Measurements from ENCODE around the gene PXMP2. TPM values are rescaled to one million over a fixed set of nuclear protein-coding genes. Genes with fewer than 3 reads are reported as not detected.

The PXMP2 gene
- total RNA-seq, 1 experiment from 2014 or later = 42.7 TPM

DNA sequence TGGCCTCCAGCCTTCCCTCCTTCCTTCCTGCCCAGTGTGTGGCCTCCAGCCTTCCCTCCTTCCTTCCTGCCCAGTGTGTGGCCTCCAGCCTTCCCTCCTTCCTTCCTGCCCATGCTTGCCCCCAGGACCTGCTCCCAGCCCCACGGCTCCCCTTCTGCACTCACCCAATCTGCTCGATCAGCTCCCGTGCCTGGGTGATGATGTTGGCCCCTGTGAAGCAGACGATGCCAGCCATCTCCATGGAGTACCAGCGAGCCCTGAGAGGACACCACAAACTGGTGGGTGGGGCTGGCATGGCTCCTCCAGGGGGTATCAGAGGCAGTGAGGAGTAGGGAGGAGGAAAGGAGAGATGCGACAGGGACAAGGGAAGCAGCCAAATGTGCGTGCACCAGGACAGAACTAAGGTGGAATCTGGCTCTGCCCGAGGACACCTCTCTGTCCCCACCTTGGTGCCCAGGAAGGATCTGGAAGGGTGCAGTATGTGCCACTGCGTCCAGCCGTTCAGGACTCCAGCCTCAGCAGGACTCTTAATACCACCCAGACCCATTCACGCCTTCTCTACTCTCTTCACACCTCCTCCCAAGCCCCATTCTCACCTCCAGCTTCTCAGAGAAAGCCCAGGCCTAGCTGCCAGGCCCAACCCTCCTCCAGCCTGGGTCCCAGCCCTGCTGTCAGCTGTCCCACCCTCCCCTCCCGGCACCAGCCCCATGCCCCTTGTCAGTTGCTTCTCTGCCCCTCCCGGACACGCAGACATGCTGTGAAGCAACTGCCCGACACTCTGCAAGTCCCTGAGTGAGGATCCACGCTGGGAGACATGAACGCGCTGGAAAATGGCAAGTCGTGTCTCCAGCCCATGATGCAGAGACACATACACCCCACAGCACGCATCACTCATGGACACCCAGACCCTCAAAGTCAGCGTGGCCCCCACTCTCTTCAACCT is 22.9 kb upstream of the PXMP2 start:
- Histone ChIP-seq H3K4me3 (ENCODE audit: low read length) (no peak overlapping the region), H4K20me1 (ENCODE audit: low read length) (no peaks in the 10 kb centered on the region), H3K4me2 (ENCODE audit: low read length) (no peak overlapping the region), H3K36me3 (ENCODE audit: low read depth, low read length) (peaks cover 69% of the 10 kb centered on the region), H3F3A (ENCODE audit: low read length, unreplicated experiment) (no peaks in the 10 kb centered on the region), H3K4me1 (ENCODE audit: insufficient read depth, low read length) (no peaks in the 10 kb centered on the region), H3K9me2 (replicated peaks; ENCODE audit: low read length) (no peaks in the 10 kb centered on the region), H3K27ac (ENCODE audit: low read length) (no peak overlapping the region), H3K27me3 (ENCODE audit: low read length) (no peaks in the 10 kb centered on the region), H2AFZ (ENCODE audit: low read length) (no peak overlapping the region), H3K9me3 (ENCODE audit: low read length) (no peaks in the 10 kb centered on the region), H3K79me2 (ENCODE audit: low read length) (no peaks in the 10 kb centered on the region), H3K9ac (ENCODE audit: low read length) (no peak overlapping the region)
- ATAC-seq (no peak), DNase-seq (no peak)
- no peak for TF ChIP-seq CTCF (conservative IDR thresholded peaks at IDR 0.05; ENCODE audit: low read depth, low read length)
- no peak for TF ChIP-seq EZH2phosphoT487 (IDR thresholded peaks at IDR 0.05; ENCODE audit: borderline replicate concordance, low read length)
- no peak for TF ChIP-seq EZH2 (IDR thresholded peaks at IDR 0.05; ENCODE audit: low read length, unreplicated experiment)
- CTCF ChIA-PET = no interaction called here
- BruUV-seq (replicated peaks) = no TSS peak
- intact Hi-C loops (cut with micrococcal nuclease) = no loop called here
- POLR2A ChIA-PET (ENCODE audit: unreplicated experiment) = no interaction called here

DNA sequence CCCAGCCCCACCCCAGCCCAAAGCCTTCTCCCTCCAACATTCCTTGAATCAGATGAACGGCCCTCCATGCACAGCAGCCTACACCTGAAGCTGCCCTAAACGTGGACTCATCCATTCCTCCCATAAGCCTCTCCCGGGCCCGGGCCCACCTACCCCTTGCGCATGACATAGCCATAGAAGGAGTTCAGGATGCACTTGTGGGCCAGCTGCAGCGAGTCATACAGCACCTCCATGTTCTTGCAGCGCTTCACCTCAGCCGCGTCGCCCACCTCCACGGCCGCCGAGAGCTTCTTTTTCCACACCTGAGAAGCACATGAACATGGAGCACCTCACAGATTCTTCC is 22.3 kb upstream of the PXMP2 start:
- POLR2A ChIA-PET (ENCODE audit: unreplicated experiment) = no interaction called here
- intact Hi-C loops (cut with micrococcal nuclease) = no loop called here
- CTCF ChIA-PET = no interaction called here

More for the DNA sequence above, 22.3 kb upstream of the PXMP2 start:
- Histone ChIP-seq H3K36me3 (ENCODE audit: low read depth, low read length) (peaks cover 69% of the 10 kb centered on the region), H3F3A (ENCODE audit: low read length, unreplicated experiment) (no peaks in the 10 kb centered on the region), H2AFZ (ENCODE audit: low read length) (no peak overlapping the region), H3K4me2 (ENCODE audit: low read length) (no peak overlapping the region), H4K20me1 (ENCODE audit: low read length) (no peaks in the 10 kb centered on the region), H3K9me2 (replicated peaks; ENCODE audit: low read length) (no peaks in the 10 kb centered on the region), H3K4me3 (ENCODE audit: low read length) (no peak overlapping the region), H3K79me2 (ENCODE audit: low read length) (no peaks in the 10 kb centered on the region), H3K9ac (ENCODE audit: low read length) (no peak overlapping the region), H3K27me3 (ENCODE audit: low read length) (no peaks in the 10 kb centered on the region), H3K27ac (ENCODE audit: low read length) (no peak overlapping the region), H3K9me3 (ENCODE audit: low read length) (no peaks in the 10 kb centered on the region), H3K4me1 (ENCODE audit: insufficient read depth, low read length) (no peaks in the 10 kb centered on the region)
- DNase-seq = no peak
- ATAC-seq = no peak
- no TSS peak for BruUV-seq (replicated peaks)
- no peak for TF ChIP-seq CTCF (conservative IDR thresholded peaks at IDR 0.05; ENCODE audit: low read depth, low read length)
- no peak for TF ChIP-seq EZH2phosphoT487 (IDR thresholded peaks at IDR 0.05; ENCODE audit: borderline replicate concordance, low read length)
